ENCODE data around the gene SP3. TPM values are rescaled to one million over a fixed set of nuclear protein-coding genes. Genes with fewer than 3 reads are reported as not detected.

SP3 gene
- polyA plus RNA-seq, 3 donors = 11.4 to 26.9 (median 24.4) TPM

DNA sequence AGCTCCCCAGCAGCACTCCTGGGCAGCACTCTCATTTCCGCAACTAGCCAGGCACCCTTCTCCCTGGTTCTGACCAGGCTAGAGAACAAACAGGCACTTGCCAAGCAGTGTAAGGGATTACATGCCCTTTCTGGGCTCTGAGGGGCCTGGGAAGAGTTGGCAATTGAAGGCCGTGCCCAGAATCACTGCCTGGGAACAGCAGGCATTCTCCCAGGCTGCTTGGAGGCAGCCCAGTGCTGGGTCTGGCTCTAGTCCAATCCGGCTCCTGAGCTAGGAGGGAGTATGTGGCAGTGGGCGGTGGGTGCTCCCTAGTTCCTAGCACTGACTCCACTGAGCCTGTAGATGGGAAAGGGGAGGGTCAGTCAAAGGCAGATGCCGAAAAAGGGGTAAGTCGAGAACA, 34.1 kb upstream of the SP3 start:
- 67 to 82% (median 76%) methylated on average over 6 of the region's 6 CpGs for WGBS, 3 donors

DNA sequence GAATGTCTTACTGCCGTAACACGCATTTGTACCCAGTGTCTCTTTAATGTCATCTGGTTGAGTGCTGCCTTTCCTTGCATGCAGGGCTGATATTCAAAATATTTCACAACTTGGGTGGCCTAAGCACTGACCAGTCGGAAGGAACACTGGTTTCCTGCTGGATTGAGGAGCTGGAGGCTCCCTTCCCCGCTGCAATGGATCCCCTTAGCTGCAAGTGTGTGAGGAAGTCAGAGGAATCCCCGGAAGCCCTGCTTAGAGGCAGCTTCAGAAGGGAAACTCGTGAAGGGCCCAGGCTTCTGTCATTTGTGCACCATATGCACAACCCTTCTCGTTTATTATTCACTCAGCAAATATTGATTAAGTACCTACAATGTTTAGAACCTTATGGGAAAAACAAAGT, 33.2 kb upstream of the SP3 start:
- H3K27ac ChIP-seq (ENCODE audit: low read depth, low read length) = no peak overlapping the region
- WGBS, 3 donors = 36 to 57% (median 45%) methylated on average over 7 of the region's 7 CpGs

More for the DNA sequence above, 34.1 kb upstream of the SP3 start:
- no peak overlapping the region for H3K27ac ChIP-seq (ENCODE audit: low read depth, low read length)

DNA sequence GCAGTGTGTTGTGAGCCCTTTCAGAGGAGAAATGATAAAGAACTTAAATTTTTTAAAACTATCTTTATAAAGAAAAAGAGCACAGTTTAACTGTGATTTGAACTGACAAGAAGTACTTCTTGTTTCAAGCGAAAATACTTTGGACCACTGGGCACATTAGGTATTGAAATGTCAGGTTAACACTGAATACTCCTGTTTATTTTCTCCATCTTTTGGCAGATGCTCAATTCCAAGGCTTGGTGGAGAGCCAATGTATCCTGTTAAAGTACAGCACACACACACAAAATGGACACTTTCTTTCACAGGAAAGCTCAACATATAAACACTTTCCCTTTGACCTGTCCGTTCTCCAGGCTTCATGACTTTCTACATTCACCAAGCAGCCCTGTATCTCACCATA, 32.6 kb upstream of the SP3 start:
- 25 to 48% (median 35%) methylated on average over 2 of the region's 2 CpGs for WGBS, 3 donors
- no peak overlapping the region for H3K27ac ChIP-seq (ENCODE audit: low read depth, low read length)

DNA sequence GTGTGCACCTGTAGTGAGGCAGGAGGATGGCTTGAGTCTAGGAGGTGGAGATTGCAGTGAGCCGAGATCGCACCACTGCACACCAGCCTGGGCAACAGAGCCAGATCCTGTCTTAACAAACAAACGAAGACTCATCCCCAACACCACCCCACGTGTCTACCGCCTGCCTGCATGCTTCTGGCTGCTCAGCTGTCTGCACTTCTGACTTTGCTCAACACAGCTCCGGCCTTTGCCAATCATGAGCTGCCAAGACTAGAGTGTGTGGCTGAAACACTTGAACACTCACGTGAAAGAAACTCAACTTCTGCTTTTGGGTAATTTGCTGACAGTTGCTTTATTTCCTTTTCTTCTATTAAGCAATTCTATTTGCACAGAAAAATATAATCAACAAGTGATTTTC, 32.1 kb upstream of the SP3 start:
- WGBS, 3 donors = 25 to 69% (median 39%) methylated on average over 7 of the region's 7 CpGs
- H3K27ac ChIP-seq (ENCODE audit: low read depth, low read length) = no peak overlapping the region

DNA sequence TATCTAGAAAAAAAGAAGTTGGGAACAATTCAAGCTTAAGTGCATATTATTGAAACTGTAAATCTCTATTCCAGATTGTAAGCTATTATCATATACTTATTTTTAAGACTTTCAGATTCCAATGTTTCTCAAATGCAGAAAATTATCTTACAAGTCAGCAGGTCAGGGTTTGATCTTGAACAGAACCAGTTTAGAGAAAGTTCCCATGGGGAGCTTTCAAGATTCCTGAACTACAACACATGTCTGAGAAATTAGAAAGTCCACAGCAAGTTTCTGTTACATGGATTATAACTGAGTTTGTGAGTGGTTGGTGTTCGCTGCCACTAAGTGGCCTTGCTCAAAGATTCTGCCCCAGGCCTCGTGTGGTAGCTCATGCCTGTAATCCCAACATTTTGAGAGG, 31.6 kb upstream of the SP3 start:
- WGBS, 3 donors = 35 to 72% (median 70%) methylated on average over 2 of the region's 2 CpGs
- no peak overlapping the region for H3K27ac ChIP-seq (ENCODE audit: low read depth, low read length)

DNA sequence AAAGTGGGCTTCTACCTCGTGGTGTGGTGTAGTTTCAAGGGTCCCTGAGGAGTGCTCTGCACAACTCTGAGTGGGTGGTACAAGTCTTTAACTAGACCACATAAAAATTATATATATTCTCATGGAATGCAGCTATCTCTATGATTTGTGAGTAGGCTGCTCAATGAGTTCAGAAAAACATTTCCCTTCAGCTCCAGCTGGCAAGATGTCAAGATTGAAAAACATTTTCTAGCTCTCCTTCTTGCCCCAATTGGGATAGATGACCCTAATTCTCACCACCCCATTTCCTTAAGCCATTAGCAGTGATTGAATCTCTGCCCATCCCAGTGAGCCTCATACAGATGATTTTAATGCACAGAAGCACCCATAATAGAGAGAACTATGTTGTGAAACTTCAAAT, 28.3 kb upstream of the SP3 start:
- no peak overlapping the region for H3K27ac ChIP-seq (ENCODE audit: low read depth, low read length)
- WGBS, 3 donors = 41 to 65% (median 47%) methylated on average over 1 of the region's 1 CpG

DNA sequence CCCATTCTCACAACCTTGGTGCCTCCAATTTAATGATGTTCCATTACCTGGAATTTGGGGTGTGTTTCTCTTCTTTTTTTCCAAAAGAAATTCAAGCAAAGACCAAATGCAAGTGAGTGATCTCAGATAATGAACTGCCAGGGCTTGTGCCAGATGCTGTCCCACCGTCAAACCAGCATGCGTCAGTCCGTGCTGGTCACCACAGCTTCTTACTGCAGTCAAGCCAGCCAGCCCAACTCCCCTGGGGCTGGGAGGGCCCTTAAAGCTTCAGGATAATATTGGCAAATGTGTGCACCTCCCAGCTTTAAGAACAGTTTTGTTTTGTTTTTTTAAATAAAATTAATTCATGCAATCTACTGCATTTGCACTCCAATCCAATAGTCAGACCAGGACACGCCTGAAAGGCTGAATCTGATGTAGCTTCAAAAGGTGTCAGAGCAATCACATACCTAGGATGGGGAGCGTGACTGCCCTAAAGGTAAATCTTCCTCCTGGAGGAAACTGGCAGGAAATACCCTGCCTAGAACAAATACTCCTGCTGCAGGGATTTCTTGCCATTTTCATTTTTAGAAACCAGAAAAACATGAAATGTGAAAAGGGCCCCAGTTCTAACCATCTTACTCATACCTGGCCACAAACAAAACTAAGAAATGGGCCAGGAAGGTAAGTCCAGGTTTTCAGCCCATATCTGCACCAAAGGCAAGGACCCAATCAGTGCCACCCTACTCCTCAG, 26.8 kb upstream of the SP3 start:
- 49 to 54% (median 53%) methylated on average over 5 of the region's 5 CpGs for WGBS, 3 donors
- no peak overlapping the region for H3K27ac ChIP-seq (ENCODE audit: low read depth, low read length)

DNA sequence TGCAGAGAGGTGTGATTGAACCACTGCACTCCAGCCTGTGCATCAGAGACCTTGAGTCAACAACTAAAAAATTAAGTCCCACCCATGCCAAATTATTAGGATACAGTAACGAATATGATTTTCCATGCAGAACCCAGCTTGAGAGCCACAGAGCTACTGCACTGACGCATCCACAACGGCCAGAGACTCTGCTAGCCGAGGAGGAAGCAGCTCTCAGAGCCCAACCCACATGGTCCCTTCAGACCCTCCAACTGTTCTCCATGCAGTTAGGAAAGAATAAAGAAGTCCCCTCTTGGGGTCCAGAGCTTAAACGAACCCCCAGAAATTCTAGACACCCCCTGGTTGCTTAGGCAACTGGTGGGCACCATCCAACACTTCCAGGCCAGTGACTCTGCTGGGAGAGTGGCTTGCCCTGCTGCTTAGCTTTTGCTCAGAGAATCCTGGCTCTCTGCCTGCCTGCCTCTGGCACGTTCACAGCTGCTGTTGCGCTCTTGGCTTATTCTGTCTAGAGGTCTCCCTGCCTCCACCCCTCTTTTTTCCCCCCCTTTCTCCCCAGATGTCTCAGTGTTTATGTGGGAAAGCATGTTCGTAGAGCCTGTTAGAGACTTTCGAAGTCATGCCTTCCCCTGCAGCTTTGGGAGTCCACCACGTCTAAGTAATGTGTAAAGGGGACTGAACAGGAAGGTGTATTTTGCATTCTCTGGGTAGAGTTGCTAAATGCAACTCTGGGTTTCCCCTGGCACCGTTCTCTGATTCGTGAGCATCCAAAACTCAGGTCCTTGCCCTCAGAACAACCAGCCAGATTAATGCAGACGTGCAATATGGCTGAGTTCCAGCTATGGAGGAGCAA, 26.0 kb upstream of the SP3 start:
- 13 to 20% (median 15%) methylated on average over 13 of the region's 13 CpGs for WGBS, 3 donors
- no peak overlapping the region for H3K27ac ChIP-seq (ENCODE audit: low read depth, low read length)

DNA sequence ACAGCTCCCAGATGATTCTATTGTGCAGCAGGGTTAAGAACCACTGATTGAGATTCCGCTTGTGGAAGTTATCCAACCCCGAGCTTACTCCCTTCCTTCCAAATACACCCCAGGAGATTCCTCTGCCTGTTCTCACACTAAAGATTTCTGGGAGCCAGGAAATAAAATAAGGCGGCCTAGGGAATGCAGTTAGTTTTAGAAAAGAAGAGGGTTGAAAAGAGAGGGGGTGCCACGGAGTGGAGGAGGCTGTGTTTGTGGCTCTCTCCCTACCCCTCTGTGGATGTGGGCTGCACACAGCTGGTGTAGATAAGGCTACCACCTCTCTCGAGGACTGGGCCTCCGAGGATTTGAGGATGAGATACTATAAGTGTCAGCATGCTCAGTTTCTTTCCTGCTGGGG, 25.1 kb upstream of the SP3 start:
- no peak overlapping the region for H3K27ac ChIP-seq (ENCODE audit: low read depth, low read length)
- 34 to 67% (median 36%) methylated on average over 6 of the region's 6 CpGs for WGBS, 3 donors

DNA sequence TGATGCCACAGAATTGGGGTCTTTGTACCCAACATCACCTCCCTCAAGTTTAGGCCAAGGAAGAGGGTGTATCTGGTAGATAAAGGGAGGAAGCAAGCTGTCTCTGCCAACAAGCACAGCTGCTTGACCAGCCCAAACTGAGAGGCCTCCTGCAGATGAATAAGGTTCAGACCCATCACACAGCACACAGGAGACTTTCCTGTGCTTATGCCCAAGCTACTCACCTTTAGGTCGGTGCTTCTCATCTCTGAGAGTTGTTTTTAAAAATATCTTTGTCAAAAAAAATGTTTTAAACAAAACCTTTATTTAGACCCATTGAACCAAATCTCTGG, 24.7 kb upstream of the SP3 start:
- 45 to 84% (median 53%) methylated on average over 1 of the region's 1 CpG for WGBS, 3 donors
- H3K27ac ChIP-seq (ENCODE audit: low read depth, low read length) = no peak overlapping the region

DNA sequence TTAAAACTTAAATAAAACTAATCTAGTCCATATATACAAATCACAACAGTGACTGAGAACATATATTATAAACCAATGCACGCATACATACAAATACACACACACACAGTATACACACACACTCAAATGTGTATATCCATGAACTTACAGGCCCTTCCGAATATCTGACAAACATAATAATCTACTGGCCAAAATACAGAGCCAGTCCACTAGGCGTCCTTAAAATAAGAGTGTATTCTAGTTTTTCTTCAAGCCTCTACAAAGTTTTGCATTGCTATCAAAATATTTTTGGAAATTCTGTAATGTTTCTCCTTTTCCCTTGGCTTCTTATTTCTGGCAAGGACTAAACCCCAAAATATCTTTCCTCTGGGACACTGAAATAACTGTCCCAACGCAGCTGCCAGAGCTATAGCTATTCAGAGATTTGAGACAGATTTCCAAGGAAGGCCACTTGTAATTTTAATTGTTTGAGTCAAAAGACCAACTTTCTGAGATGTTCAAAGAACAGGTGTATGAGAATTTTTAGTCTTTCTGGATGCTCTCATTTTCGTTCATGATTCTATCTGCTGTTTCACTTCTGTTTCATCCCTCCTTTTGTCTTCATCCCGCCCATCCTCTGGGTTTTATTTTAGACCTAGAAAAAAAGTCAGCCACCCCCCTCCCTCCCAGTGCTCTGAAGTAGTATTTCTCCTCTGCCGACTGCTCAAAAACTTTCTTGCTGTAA, 24.1 kb upstream of the SP3 start:
- H3K27ac ChIP-seq (ENCODE audit: low read depth, low read length) = no peak overlapping the region
- WGBS, 3 donors = 34 to 79% (median 48%) methylated on average over 7 of the region's 7 CpGs

DNA sequence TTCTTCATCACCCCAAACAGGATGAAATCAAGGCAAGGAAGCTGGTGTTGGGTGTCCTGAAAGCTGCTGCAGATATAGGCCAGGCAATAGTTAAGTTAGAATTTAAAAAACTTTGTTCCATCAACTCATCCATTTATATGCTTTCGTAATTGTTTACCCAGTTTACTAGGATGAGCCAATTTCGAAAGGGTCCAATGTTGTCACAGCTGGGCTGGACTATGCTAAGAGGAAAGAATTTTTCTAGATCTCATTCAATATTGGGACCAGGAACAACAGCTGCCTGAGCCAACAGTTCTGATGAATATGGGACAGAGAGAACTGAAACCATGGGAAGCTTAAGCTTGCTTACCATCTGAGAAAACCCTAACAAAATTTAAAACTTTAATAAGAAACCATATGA, 21.6 kb upstream of the SP3 start:
- WGBS, 3 donors = 31 to 75% (median 38%) methylated on average over 2 of the region's 2 CpGs
- H3K27ac ChIP-seq (ENCODE audit: low read depth, low read length) = no peak overlapping the region

DNA sequence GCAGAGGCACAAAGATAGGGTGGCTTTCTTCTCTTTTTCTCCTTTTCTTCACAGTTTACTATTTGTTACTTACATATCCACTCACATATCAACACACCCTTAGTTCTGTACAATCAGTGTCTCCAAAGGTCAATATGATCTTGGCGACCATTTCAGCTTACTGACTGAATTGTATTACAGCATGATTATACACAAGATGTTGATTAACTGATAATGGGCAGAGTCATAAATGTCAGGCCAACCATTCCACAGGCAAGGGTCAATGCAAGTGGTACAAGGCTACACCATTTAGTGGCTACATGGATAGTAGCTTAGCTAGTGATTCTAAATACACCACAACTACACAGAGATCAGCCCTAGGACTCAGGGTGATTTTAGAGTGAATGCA, 20.4 kb upstream of the SP3 start:
- no peak overlapping the region for H3K27ac ChIP-seq (ENCODE audit: low read depth, low read length)
- WGBS, 3 donors = 24 to 64% (median 54%) methylated on average over 1 of the region's 1 CpG

DNA sequence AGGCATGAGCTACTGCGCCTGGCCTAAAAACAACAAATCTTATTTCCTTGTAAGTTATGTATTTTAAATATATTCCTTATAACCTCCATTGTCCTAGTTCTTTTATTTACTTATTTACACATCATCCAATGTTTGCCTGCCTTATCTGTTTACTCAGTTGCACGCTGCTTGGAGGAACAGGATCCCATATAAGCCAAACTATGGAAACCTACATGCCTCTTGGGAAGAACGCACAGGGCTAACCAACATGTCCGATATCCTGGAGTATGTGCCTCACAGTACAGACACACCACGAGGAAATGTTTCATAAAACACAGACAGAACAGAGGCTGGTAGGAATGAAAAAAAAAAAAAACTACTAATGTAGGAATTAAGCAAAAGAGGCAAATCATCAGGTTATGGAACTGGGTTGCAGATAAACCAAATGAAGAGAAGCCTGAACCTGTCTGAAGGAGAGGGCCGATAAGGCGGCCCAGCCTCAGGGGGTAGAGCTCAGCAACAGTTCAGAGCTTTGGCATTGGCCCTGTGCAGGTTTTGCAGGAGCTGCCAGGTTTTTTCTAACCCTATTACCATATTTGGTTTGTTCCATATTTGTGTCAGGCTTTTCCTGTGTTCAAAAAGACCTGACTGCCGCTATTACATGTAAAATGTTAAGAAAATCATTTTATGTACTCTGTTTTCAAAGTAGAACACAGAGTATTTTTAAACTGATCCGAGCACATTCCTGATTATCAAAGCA, 19.9 kb upstream of the SP3 start:
- H3K27ac ChIP-seq (ENCODE audit: low read depth, low read length) = no peak overlapping the region
- 30 to 64% (median 56%) methylated on average over 9 of the region's 9 CpGs for WGBS, 3 donors

DNA sequence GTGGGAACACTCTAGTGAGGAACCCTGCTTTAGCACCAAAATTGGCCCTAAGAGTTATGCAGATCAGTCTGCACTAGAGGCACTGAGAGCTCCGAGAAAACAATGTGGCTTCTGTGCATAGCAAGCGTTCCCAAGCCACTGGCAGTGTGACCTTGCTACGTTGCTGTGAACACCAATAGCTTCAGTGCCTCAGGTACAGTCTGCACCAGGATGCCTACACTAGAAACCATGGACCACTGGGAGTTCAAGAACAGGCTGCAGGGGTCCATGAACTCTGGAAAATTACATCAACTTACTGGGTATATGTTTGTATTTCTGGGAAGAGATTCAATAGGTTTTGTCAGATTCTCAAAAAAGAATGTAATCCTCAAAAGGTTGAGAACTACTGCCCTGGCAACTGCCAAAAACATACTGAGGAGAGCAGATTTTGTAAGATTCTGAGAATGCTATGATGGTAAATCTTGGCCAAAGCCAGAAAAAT, 18.3 kb upstream of the SP3 start:
- WGBS, 3 donors = 47 to 55% (median 49%) methylated on average over 3 of the region's 3 CpGs
- H3K27ac ChIP-seq (ENCODE audit: low read depth, low read length) = no peak overlapping the region

DNA sequence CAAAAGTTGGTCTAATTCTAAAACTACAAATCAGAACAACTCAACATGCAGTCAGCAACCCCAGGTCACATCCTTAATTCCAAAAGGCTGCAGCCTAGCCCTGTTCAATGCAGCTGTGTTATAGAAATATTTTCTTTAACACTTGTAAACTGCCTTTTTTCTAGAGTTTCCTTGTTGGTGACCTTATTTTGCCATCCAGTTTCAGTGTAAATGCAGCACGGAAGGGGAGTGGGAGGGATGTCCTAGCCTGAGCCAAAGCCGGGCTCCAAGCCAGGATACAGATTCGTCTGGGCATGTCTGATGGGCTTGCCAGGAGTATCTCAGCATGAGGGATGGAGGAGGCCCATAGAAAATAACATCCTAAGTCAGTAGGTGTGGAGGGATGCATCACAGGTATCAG, 17.7 kb upstream of the SP3 start:
- H3K27ac ChIP-seq (ENCODE audit: low read depth, low read length) = no peak overlapping the region
- 32 to 53% (median 38%) methylated on average over 3 of the region's 3 CpGs for WGBS, 3 donors

DNA sequence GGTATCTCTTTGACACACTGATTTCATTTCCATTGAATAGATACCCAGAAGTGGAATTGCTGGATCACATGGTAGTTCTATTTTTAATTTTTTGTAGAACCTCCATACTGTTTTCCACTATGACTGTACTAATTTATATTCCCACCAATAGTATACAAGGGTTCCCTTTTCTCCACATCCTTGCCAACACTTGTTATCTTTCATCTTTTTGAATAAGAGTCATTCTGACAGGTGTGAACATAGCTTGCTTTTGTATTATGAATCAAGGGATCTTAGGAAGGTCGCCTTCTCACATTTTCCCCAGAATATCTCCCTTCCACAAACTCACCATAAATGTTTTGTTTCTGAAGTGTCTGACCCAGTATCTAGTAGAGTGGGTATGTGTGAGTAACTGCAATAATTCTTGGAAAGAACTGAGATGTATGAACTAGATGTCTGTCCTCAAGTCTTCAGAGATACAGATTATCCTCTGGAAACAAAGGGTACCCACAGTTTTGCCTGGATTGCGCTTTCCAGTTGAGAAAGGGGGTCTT, 17.1 kb upstream of the SP3 start:
- no peak overlapping the region for H3K27ac ChIP-seq (ENCODE audit: low read depth, low read length)
- 94 to 95% (median 95%) methylated on average over 2 of the region's 2 CpGs for WGBS, 3 donors

DNA sequence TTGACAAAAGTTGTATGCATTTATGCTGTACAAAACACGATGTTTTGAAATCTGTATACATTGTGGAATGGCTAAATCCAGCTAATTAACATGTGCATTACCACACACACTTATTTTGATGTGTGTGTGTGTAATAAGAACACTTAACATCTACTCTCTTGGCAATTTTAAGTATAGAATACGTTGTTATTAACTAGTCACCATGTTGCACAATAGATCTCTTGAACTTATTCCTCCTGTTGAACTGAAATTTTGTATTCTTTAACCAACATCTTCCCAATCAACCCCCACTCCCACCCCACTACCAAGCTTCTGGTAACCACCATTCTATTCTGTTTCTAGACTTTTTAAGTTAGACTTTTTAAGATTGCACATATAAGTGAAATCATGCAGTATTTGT, 16.3 kb upstream of the SP3 start:
- WGBS, 3 donors = 80 to 90% (median 81%) methylated on average over 2 of the region's 2 CpGs

More for the DNA sequence above, 16.3 kb upstream of the SP3 start:
- H3K27ac ChIP-seq (ENCODE audit: low read depth, low read length) = no peak overlapping the region

Measured in adipose tissue (tissue), 3 donors.